Measurements from ENCODE around the gene ADCK1. TPM values are rescaled to one million over a fixed set of nuclear protein-coding genes. Genes with fewer than 3 reads are reported as not detected.

Gene ADCK1
- total RNA-seq, 2 donors from 2014 or later = 7.4 to 12.1 TPM

DNA sequence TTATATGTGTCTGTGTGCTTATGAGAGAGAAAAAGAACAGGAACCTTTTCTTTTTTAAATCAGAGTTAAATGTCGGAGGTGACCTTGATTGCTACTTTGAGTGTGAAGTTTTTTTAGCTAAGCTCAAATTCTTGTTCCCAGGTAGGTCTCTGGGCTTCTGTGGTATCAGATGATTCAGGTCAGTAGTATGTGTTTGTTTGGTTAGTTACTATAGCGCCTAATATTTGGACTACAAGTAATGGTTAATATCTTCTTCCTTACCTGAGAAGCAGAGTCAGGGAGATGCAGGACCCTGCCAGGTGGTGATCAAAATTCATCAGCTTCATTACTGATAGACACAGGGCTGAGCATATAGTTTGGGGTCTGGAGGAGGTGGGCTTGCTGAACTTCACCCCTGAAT, 30.8 kb downstream of the ADCK1 start:
- H3K4me1 ChIP-seq = no peaks in the 10 kb centered on the region
- no peak overlapping the region for H3K27ac ChIP-seq
- intact Hi-C loops (cut with DNase I) = no loop called here
- TF ChIP-seq, protein P1, sequence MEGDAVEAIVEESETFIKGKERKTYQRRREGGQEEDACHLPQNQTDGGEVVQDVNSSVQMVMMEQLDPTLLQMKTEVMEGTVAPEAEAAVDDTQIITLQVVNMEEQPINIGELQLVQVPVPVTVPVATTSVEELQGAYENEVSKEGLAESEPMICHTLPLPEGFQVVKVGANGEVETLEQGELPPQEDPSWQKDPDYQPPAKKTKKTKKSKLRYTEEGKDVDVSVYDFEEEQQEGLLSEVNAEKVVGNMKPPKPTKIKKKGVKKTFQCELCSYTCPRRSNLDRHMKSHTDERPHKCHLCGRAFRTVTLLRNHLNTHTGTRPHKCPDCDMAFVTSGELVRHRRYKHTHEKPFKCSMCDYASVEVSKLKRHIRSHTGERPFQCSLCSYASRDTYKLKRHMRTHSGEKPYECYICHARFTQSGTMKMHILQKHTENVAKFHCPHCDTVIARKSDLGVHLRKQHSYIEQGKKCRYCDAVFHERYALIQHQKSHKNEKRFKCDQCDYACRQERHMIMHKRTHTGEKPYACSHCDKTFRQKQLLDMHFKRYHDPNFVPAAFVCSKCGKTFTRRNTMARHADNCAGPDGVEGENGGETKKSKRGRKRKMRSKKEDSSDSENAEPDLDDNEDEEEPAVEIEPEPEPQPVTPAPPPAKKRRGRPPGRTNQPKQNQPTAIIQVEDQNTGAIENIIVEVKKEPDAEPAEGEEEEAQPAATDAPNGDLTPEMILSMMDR (IDR thresholded peaks at IDR 0.05) = no peak
- H3K27me3 ChIP-seq = no peaks in the 10 kb centered on the region
- DNase-seq = no peak
- H3K9ac ChIP-seq (ENCODE audit: low read depth in 2 of 2, low read length in 2 of 2) = no peak overlapping the region
- no peak overlapping the region for H3K4me3 ChIP-seq
- H3K9me3 ChIP-seq = no peaks in the 10 kb centered on the region
- H3K36me3 ChIP-seq = no peaks in the 10 kb centered on the region

DNA sequence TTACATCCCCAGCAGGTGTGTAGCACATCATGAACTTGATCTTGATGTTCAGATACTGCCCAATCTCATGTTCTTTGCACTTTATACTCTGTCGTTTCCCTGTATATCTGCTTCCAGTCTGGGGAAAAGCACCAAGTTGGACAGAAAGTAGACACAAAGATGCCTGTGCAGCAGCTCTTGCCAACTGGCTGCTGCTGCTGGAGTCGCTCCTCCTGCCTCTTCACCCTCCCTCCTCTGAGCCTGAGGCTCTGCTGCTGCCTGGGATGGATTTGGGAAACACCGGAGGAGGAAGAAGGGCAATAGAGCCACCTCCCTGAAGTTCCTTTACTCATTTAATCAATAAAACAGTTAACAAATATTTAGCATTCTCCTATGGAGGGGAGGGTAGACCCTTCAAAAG, 32.4 kb downstream of the ADCK1 start:
- intact Hi-C loops (cut with DNase I) = no loop called here
- no peaks in the 10 kb centered on the region for H3K36me3 ChIP-seq
- no peak overlapping the region for H3K9ac ChIP-seq (ENCODE audit: low read depth in 2 of 2, low read length in 2 of 2)
- no peak for DNase-seq
- H3K27me3 ChIP-seq = no peaks in the 10 kb centered on the region
- TF ChIP-seq, protein P1 (IDR thresholded peaks at IDR 0.05) = no peak
- no peaks in the 10 kb centered on the region for H3K9me3 ChIP-seq
- H3K27ac ChIP-seq = no peak overlapping the region
- H3K4me1 ChIP-seq = no peaks in the 10 kb centered on the region
- no peak overlapping the region for H3K4me3 ChIP-seq

DNA sequence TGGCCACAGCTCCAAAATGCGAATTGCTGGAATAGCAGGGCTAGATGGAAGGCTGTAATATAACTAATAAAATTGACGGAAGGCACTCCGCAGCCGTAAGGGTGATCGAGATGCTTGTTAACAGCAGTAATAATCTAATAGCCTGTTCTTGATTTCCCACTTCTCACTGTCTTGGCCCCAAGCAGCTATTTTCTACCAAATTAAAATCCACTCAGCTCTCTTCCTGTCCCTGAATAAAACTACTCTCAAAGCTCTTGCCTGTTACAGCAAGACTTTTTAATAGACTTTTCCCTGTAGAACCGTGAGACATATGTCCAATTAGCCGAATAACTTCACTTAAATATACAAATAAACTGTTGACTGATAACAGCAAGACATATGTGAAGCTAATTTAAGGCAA, 38.0 kb downstream of the ADCK1 start:
- Histone ChIP-seq H3K4me3 (no peak overlapping the region), H3K36me3 (no peaks in the 10 kb centered on the region), H3K9ac (ENCODE audit: low read depth in 2 of 2, low read length in 2 of 2) (no peak overlapping the region), H3K4me1 (no peaks in the 10 kb centered on the region), H3K27ac (no peak overlapping the region), H3K9me3 (no peaks in the 10 kb centered on the region), H3K27me3 (no peaks in the 10 kb centered on the region)
- TF ChIP-seq, protein P1 (IDR thresholded peaks at IDR 0.05) = no peak
- DNase-seq = no peak
- intact Hi-C loops (cut with DNase I) = no loop called here

DNA sequence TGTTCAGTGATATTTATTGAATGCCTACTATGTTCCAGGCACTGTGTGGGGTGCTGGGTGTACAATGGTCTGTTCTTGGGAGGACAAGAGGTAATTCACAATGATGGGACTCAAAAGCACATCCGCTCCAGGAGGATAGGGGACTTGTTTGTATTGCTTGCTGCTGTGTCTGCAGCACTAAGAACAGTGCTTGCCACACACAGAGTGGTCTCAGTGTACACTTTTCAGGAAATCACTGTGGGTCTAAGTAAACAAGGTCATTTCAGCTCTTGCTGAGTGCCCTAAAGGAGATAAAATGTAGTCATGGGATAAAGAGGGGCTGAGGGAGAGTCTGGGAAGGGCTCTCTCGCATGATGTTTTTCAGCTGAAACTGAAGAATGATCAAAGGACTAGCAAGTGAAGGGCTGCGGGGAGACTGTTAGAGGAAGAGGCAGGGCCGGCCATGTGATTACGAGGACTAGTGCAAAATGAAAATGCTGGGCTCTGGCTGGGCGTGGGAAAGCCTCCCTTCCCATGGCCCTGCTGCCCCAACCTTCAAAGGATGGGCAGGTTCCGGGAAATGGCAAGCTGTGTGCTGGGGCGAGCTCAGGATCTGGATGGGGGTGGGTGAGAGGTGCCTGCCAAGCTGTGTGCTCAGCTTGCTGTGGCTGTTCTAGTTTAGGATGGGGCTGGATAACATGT, 39.1 kb downstream of the ADCK1 start:
- intact Hi-C loops (cut with DNase I) = no loop called here
- Histone ChIP-seq H3K36me3 (no peaks in the 10 kb centered on the region), H3K4me3 (no peak overlapping the region), H3K27ac (no peak overlapping the region), H3K27me3 (no peaks in the 10 kb centered on the region), H3K4me1 (no peaks in the 10 kb centered on the region), H3K9ac (ENCODE audit: low read depth in 2 of 2, low read length in 2 of 2) (no peak overlapping the region), H3K9me3 (no peaks in the 10 kb centered on the region)
- TF ChIP-seq, protein P1 (IDR thresholded peaks at IDR 0.05) = no peak
- no peak for DNase-seq

DNA sequence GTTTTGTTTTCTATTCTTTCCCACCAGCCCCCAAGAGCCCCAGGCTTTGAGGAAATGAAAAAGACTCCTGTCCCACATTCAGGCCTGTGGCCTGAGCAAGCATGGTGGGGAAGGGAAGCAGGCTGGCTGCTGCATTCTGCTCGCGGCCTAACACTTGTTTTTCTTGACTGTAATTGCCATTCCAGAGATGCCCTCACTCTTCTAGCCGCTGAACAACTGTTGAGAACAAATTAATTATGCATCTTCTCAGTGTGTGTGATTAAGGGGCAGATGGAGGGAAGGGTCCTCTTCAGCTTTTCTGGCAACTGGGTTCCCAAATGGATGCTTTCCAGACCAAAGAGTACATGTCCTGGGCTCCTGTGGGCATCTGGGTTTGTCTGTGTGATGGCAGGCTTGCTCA, 43.3 kb downstream of the ADCK1 start:
- no peaks in the 10 kb centered on the region for H3K4me1 ChIP-seq
- no peak overlapping the region for H3K4me3 ChIP-seq
- no peak overlapping the region for H3K27ac ChIP-seq
- TF ChIP-seq, protein P1 (IDR thresholded peaks at IDR 0.05) = no peak
- no peaks in the 10 kb centered on the region for H3K27me3 ChIP-seq
- no peak overlapping the region for H3K9ac ChIP-seq (ENCODE audit: low read depth in 2 of 2, low read length in 2 of 2)
- intact Hi-C loops (cut with DNase I) = no loop called here
- DNase-seq = no peak
- H3K36me3 ChIP-seq = no peaks in the 10 kb centered on the region
- H3K9me3 ChIP-seq = no peaks in the 10 kb centered on the region
